Measurements from ENCODE around the gene TBC1D5.

DNA sequence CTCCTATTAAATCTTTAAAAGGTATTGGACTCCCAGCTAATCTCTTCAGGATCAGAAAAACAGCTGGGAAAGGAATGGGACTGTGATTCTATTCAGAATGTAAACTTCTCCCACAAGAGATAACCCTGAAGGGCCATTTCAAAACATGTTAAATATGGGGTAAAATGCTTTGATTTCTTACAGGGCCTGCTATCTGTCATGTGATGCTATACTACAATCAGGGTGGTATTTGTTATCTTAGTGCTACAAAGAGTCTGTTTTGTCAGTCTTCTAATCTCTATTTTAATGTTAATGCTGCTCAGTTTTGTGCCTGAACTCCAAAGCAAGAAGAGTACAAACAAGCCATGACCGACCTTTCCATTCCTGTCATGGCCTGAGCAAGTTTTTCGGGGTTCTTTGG lies 186.9 kb downstream of the TBC1D5 start:
- TF ChIP-seq TAF1 (IDR thresholded peaks at IDR 0.05; ENCODE audit: borderline replicate concordance, insufficient read depth, low read length) (no peak), POLR2AphosphoS5 (IDR thresholded peaks at IDR 0.05; ENCODE audit: low read depth, low read length) (no peak)
- TF ChIP-seq, protein P1, sequence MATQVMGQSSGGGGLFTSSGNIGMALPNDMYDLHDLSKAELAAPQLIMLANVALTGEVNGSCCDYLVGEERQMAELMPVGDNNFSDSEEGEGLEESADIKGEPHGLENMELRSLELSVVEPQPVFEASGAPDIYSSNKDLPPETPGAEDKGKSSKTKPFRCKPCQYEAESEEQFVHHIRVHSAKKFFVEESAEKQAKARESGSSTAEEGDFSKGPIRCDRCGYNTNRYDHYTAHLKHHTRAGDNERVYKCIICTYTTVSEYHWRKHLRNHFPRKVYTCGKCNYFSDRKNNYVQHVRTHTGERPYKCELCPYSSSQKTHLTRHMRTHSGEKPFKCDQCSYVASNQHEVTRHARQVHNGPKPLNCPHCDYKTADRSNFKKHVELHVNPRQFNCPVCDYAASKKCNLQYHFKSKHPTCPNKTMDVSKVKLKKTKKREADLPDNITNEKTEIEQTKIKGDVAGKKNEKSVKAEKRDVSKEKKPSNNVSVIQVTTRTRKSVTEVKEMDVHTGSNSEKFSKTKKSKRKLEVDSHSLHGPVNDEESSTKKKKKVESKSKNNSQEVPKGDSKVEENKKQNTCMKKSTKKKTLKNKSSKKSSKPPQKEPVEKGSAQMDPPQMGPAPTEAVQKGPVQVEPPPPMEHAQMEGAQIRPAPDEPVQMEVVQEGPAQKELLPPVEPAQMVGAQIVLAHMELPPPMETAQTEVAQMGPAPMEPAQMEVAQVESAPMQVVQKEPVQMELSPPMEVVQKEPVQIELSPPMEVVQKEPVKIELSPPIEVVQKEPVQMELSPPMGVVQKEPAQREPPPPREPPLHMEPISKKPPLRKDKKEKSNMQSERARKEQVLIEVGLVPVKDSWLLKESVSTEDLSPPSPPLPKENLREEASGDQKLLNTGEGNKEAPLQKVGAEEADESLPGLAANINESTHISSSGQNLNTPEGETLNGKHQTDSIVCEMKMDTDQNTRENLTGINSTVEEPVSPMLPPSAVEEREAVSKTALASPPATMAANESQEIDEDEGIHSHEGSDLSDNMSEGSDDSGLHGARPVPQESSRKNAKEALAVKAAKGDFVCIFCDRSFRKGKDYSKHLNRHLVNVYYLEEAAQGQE (IDR thresholded peaks at IDR 0.05; ENCODE audit: insufficient read depth in 1 of 2, low read depth in 2 of 2, low read length in 2 of 2) = no peak

Measured in PFSK-1 (cell line).